Epithelial cell of umbilical artery (primary cell): ENCODE measurements around the gene SLIRP. TPM values are rescaled to one million over a fixed set of nuclear protein-coding genes. Genes with fewer than 3 reads are reported as not detected.

Experiments
- total RNA-seq: library from RNA; depleted of rRNA; stranded (reverse); fragments of >200 nt; gene quantifications from 2 replicates; pipeline ENCODE4 v1.2.3, GENCODE V29; 2014

SLIRP gene
- total RNA-seq: 246 and 297 TPM in 2 replicates

DNA sequence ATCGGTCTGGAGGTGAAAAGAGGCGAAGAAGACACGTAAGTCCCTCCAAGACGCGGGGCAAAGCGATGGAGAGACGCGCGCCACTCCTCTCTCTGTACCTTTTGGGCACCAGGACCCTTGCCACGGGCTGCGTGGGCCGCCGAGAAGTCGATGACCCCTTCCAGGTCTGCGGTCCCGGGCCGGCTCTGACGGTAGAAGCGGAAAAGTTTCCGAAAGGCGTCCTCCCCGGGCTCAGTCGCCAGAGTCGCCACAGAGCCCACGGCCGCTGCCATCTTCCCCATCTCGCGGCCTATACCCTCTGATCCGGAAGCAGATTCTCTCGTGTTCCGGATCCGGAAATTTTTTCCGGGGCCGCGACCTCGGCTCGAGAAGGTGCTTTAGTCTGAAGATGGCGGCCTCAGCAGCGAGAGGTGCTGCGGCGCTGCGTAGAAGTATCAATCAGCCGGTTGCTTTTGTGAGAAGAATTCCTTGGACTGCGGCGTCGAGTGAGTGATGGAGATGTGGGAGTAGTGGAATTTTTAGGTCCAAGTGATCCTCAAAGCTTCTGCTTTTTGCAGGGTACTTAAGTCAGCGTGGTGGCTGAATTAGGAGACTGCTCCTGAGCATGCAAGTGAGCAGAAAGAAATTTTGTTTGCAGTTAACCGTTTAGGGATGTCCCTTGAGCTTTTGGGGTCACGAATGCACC lies at the start of gene SLIRP, which contains the start of gene ALKBH1:
Gene SLIRP (plus strand): TSS at position 380 of the 685 bp plus-strand sequence. CDS start 9 bp downstream, at position 389.
Gene ALKBH1 (minus strand): TSS at position 300 of the 685 bp plus-strand sequence. CDS start 19 bp downstream, at position 281.

DNA sequence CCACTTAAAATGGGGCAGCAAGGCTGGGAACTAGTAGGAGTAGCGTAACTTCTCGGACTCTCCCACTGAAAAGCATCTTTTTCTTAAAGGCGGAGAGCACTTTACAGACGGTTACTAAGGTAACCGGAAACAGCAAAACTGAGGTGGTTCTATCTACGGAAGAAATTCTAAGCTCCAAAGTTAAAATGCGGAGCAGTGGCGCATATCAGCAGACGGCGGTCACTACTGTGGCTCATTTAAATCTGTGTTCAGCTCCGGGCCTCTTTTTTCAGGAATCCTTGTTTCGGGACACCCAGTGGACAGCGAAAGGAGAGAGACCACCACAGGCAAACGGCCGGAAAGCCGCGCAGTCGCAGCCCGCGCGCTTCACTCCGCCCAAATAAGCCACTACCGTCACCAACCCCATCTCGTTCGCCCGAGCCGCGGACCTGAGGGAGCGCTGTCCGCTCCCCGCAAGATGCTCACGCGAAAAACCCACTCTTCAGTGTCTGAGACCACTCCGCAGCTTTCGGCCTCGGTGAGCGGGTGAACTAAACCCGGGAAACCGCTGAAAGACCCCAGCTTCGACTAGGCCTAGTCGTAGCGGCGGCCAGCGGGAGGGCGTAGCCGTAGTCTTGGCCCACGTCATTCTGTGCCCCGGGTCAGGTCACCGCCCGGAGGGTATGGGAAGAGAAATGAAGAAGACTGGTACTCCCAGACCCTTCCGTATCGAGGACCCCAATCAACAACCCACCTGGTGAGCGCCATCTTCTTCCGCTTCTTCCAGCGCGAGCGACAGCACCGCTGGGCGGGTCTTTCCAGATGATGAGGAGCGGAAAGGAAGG lies 52.7 kb downstream of the SLIRP start, which contains the start of gene SNW1:
Gene SNW1 (minus strand): TSS at position 776 of the 824 bp plus-strand sequence. CDS start 29 bp downstream, at position 747.

Other genes with a start within 250 kb of the SLIRP start
- under 0.01 TPM in 1 of 2 replicates, not detected in the other for gene ISM2, start 209.3 kb upstream of the SLIRP start, total RNA-seq
- 49.4 and 93.5 TPM in 2 replicates for gene SPTLC2, start 91.5 kb upstream of the SLIRP start, total RNA-seq
- gene ALKBH1, start 80 bp upstream of the SLIRP start, total RNA-seq: 11.2 and 13.6 TPM in 2 replicates
- gene SNW1, start 53.1 kb downstream of the SLIRP start, total RNA-seq: 53.3 and 64.7 TPM in 2 replicates
- gene ADCK1, start 92.0 kb downstream of the SLIRP start, total RNA-seq: 2.3 and 2.6 TPM in 2 replicates